ENCODE data around the gene TYSND1. TPM values are rescaled to one million over a fixed set of nuclear protein-coding genes. Genes with fewer than 3 reads are reported as not detected.
"Not testable (repeated sequence)": the region's sequence is repeated elsewhere in the genome, so short reads cannot be mapped to it uniquely, and the experiment has no call there.

Gene TYSND1
- total RNA-seq, 1 donor from 2014 or later, result 9.7 TPM

DNA sequence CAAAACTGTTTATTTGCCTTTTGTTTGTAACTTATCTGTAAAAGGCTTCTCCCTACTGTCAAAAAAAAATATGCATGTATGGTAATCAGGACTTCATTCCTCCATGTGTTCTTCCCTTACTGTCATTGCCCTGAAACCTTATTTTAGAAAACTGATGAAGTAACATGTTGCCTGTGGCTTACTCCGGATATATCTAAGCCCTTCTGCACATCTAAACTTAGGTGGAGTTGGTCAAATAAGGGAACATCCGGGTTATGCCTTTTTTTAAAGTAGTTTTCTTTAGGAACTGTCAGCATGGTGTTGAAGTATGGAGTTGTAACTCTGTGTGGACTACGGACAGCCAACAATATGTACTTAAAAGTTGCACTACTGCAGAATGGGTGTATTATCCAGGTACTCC is 17.7 kb upstream of the TYSND1 start:
- DNase-seq (ENCODE audit: extremely low read depth, low read depth, low spot score), result no peak

GRCh38 chr10:70163448-70163847 is 16.9 kb upstream of the TYSND1 start:
- no peak for DNase-seq (ENCODE audit: extremely low read depth, low read depth, low spot score)

DNA sequence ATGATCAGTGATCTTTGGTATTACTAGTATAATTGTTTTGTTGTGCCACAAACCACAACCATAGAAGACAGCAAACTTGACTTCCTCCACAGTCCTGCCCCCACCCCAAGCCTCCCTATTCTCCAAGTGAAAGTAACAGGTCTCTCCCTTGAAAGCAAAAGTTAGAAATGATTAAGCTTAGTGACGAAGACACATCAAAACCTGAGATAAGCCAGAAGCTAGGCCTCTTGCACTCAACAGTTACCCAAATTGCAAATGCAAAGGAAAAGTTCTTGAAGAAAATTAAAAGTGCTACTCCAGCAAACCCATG is 16.3 kb upstream of the TYSND1 start:
- no peak for DNase-seq (ENCODE audit: extremely low read depth, low read depth, low spot score)

GRCh38 chr10:70162151-70162891 is 15.8 kb upstream of the TYSND1 start:
- no peak for DNase-seq (ENCODE audit: extremely low read depth, low read depth, low spot score)

DNA sequence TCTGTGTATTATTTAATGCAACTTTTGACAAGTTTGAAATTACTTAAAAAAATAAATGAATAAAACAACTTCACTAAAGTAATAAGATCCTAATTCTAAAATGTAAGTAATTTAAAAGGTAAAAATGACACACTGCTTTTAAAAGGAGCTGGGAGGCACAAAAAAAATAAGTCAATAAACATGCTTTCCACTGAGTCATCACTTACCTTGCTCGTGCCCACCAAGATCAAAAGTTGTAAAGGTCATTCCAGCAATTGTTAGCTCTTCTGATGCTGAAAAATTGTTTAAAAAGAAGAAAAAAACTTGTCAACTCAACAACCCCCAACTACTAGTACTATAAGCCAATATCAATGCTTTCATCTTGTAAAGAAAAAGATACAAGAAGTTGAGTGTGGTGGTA is 14.3 kb upstream of the TYSND1 start:
- no peak for DNase-seq (ENCODE audit: extremely low read depth, low read depth, low spot score)

DNA sequence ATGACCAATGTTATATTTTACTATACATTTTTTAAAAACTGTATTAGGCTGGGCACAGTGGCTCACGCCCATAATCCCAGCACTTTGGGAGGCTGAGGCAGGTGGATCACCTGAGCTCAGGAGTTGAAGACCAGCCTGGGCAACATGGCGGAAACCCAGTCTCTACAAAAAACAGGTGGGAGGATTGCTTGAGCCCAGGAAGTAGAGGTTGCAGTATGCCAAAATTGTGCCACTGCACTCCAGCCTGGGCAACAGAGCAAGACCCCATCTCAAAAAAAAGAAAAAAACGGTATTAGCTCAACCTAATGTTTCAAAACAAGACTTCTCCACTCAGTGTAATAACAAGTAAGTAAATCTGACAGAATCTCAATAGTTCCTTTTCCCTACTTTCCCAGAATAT is 12.9 kb upstream of the TYSND1 start:
- not testable (repeated sequence) for DNase-seq (ENCODE audit: extremely low read depth, low read depth, low spot score)

- no peak for DNase-seq (ENCODE audit: extremely low read depth, low read depth, low spot score)
These were observed 11.6 kb upstream of the TYSND1 start for GRCh38 chr10:70158113-70158512.

DNA sequence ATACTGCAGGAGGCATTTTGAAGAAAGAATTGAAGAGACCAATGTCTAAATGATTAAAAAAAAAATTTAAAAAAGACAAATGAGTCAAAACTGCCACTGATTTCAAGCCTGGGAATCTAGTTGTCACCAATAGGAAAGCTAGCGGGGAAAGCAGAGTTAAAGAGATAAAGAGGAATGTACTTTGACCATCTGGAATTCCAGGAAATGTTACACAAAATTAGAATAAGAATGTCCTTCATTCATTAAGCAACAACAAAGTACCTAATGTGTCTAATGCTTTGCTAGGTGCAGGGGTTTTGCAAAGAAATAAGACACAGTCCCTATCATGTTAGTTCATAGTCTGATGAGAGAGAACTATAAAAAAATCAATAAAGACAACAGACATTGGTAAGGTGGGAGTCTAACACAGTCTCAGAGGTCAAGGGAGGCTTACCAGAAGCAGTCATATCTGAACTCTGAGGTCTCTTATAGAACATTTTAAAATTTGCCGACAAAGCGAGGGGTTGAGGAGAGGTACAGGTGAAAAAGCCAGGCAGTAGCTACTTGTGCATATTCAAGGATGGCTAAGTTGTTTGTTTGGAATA is 8.8 kb upstream of the TYSND1 start:
- no peak for DNase-seq (ENCODE audit: extremely low read depth, low read depth, low spot score)

GRCh38 chr10:70148516-70148915 is 2.0 kb upstream of the TYSND1 start:
- DNase-seq (ENCODE audit: extremely low read depth, low read depth, low spot score), result no peak

DNA sequence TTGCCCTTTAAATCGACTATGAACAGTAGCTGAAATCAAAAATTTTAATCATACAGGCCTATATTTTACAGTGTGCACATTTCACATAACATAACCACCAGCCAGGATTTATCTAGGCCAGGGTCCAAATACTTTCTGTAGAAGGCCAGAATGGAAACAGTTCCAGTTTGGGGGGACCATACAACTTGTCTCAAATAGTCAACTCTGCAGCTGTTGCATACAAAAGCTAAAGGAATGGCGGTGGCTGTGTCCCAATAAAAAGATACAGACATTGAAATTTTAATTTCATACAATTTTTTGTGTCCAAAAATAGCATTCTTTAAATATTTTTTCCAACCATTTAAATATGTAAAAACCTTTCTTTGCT is 742 bp upstream of the TYSND1 start:
- no peak for DNase-seq (ENCODE audit: extremely low read depth, low read depth, low spot score)

DNA sequence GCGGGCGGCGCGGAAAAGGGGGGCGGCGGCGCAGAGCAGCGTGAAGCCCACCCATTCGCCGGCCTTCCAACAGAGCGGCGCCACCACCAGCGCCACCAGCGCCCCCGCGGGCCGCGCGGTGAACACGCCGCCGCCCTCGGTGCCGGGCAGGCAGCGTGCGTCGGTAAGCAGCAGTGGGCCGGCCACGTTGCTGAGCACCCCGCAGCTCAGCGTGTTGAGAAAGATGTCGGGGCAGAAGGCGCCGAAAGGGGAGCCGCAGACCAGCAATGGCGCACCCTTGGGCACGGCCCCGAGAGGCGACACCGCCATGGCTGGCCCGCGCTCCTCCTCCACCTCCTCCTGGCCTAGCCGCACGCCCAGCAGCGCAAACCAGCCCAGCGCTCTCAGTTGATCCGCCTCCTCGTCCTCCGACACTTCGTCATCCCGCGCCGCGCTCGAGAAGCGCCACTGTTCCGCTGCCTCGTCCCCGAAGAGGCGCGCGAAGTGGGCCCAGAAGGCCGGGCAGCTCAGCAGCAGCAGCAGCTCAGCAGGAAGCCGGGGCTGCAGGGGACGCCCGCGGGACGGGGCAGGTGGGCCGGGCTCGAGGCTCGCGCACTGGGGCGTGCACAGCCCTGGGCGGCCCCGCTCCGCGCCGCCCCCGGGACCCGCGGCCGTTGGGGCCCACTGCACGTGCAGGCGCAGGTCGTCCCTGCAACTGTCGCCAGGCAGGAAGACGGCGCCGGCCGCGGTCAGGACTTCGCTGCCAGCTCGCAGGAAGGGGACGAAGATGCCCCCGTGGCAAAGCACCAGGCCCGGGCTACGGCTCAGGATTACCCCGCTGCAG is 623 bp downstream of the TYSND1 start:
- no peak for DNase-seq (ENCODE audit: extremely low read depth, low read depth, low spot score)

DNA sequence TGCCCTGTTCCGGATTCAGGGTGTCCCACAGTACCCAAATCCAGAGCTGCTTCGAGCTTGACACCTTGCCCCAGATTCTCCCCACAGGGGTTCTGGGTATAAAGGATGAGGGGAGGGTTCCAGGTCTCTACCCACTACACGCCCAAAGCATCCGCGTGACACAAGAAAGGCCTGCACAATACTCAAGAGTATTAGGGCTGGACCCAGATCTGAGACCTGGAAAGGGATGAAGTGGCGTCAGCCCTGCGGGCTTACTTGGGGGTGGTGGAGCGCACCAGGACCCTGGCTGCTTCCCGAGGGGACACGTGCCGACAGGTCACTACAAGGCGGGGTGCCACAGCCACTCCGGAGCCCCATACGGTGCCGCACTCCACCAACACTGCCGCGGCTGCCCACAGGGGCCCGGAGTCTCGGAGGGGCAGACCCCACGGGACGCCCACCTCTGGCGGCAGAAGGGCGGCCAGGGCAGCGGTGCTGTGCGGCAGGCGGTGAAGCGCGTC is 1.3 kb downstream of the TYSND1 start:
- DNase-seq (ENCODE audit: extremely low read depth, low read depth, low spot score), result no peak

- no peak for DNase-seq (ENCODE audit: extremely low read depth, low read depth, low spot score)
These were observed 2.0 kb downstream of the TYSND1 start for GRCh38 chr10:70144372-70145110.

DNA sequence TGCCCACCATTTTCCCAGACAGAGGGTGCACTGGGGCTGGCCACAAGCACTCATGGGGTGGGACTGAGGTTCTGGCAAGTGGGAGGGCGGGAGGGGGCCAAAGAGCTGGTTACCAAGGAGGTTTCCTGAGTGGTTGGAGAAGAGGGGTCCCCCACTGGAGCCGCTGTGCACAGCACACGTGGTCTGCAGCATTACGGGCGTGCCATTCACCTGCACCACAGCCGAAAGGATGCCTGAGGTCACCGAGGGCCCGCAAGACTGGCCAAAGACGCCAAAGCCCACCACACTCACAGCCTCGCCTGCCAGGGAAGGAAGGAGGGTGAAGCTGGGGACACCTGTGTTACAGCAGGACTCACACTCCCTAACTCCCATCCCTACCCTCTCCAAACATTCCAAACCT is 3.9 kb downstream of the TYSND1 start:
- DNase-seq (ENCODE audit: extremely low read depth, low read depth, low spot score), result no peak

GRCh38 chr10:70140297-70140696 is 6.2 kb downstream of the TYSND1 start:
- no peak for DNase-seq (ENCODE audit: extremely low read depth, low read depth, low spot score)

DNA sequence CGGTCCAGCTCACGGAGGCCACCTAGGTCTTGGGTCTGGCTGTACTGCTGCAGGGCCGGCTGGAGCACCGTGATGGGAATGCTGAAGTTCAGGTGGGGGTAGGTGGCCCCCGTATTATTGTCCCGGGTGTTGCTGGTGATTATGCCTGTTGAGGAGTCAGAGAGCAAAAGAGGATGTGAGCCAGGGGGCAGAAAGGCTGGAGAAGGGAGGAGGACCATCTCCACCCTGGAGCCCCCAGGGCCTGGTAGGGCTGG is 6.6 kb downstream of the TYSND1 start:
- DNase-seq (ENCODE audit: extremely low read depth, low read depth, low spot score), result no peak

DNA sequence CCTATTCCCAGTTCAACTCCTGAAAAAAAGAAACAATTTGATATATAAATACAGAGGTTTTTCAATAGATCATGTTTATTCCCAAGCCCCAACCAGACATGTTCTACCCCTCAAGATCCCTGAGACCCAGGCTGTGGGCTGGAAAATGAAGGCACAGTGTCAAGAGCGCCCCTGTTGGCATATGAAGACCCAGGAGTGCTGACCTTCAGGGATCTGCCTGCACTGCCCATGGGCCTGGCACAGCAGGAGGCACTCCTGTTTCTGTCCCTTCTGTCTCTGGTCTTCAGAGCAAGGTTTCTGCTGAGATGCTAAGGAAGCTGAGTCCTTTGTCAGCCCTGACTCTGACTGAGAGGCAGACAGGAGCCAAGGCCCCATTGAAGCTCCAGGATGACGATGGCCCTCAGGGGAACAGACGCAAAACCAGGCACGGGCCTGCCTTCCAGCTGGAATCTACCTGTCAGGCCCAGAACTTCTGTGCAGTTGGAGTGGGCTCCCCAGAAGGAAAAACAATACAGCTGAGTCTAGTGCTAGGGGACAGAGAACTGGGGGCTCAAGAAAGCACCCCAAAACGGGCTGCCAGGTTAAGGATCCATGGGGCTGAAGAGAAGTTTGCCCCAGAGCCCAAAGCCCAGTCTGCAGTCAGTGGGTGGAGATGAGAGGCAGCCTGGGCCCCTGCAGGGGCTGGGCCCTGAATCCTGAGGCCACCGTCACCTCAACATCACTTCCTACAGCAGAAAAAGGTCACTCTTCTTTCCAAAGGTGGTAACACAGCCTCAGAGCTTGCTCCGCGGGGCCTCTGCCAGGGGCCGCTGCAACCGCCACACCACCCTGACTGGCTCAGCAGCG is 7.1 kb downstream of the TYSND1 start:
- DNase-seq (ENCODE audit: extremely low read depth, low read depth, low spot score), result no peak

GRCh38 chr10:70137927-70138883 is 8.3 kb downstream of the TYSND1 start:
- DNase-seq (ENCODE audit: extremely low read depth, low read depth, low spot score), result no peak

GRCh38 chr10:70137135-70137534 is 9.4 kb downstream of the TYSND1 start:
- DNase-seq (ENCODE audit: extremely low read depth, low read depth, low spot score), result no peak

All from glomerular endothelial cell (primary cell).